ENCODE measurements around the gene PLCB3. TPM values are rescaled to one million over a fixed set of nuclear protein-coding genes. Genes with fewer than 3 reads are reported as not detected.

The PLCB3 gene
- total and polyA plus RNA-seq, 10 of the 15 experiments (the other 5 are each of a cell fraction or from before 2014, with no cell fraction given), result 0.03 to 10.3 (median 3.3) TPM

- no peak for TF ChIP-seq FOXM1 (IDR thresholded peaks at IDR 0.05; ENCODE audit: low read depth, low read length)
- TF ChIP-seq, protein P1, sequence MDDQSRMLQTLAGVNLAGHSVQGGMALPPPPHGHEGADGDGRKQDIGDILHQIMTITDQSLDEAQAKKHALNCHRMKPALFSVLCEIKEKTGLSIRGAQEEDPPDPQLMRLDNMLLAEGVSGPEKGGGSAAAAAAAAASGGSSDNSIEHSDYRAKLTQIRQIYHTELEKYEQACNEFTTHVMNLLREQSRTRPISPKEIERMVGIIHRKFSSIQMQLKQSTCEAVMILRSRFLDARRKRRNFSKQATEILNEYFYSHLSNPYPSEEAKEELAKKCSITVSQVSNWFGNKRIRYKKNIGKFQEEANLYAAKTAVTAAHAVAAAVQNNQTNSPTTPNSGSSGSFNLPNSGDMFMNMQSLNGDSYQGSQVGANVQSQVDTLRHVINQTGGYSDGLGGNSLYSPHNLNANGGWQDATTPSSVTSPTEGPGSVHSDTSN (IDR thresholded peaks at IDR 0.05; ENCODE audit: insufficient replicate concordance, low read depth, low read length), result peak; percentile 93
- no peak for TF ChIP-seq TCF7 (IDR thresholded peaks at IDR 0.05; ENCODE audit: borderline replicate concordance)
- 0 out of 2 replicates have a peak, but pooled peaks have one; percentile 56 for TF ChIP-seq ZNF207 (IDR thresholded peaks at IDR 0.05; ENCODE audit: borderline replicate concordance)
- no peak for TF ChIP-seq NFYA (IDR thresholded peaks at IDR 0.05; ENCODE audit: borderline replicate concordance, low read depth, low read length)
- TF ChIP-seq BACH1 (IDR thresholded peaks at IDR 0.05; ENCODE audit: borderline replicate concordance), result peak; percentile 78
- TF ChIP-seq, protein P2, sequence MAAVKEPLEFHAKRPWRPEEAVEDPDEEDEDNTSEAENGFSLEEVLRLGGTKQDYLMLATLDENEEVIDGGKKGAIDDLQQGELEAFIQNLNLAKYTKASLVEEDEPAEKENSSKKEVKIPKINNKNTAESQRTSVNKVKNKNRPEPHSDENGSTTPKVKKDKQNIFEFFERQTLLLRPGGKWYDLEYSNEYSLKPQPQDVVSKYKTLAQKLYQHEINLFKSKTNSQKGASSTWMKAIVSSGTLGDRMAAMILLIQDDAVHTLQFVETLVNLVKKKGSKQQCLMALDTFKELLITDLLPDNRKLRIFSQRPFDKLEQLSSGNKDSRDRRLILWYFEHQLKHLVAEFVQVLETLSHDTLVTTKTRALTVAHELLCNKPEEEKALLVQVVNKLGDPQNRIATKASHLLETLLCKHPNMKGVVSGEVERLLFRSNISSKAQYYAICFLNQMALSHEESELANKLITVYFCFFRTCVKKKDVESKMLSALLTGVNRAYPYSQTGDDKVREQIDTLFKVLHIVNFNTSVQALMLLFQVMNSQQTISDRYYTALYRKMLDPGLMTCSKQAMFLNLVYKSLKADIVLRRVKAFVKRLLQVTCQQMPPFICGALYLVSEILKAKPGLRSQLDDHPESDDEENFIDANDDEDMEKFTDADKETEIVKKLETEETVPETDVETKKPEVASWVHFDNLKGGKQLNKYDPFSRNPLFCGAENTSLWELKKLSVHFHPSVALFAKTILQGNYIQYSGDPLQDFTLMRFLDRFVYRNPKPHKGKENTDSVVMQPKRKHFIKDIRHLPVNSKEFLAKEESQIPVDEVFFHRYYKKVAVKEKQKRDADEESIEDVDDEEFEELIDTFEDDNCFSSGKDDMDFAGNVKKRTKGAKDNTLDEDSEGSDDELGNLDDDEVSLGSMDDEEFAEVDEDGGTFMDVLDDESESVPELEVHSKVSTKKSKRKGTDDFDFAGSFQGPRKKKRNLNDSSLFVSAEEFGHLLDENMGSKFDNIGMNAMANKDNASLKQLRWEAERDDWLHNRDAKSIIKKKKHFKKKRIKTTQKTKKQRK (IDR thresholded peaks at IDR 0.05; ENCODE audit: low read depth, low read length), result no peak
- TF ChIP-seq SRF (IDR thresholded peaks at IDR 0.05; ENCODE audit: low read depth in 2 of 2, low read length in 2 of 2), result no peak; a peak in 1 of 4 replicates
- TF ChIP-seq ZNF217 (IDR thresholded peaks at IDR 0.05), result no peak
- TF ChIP-seq, protein P3, sequence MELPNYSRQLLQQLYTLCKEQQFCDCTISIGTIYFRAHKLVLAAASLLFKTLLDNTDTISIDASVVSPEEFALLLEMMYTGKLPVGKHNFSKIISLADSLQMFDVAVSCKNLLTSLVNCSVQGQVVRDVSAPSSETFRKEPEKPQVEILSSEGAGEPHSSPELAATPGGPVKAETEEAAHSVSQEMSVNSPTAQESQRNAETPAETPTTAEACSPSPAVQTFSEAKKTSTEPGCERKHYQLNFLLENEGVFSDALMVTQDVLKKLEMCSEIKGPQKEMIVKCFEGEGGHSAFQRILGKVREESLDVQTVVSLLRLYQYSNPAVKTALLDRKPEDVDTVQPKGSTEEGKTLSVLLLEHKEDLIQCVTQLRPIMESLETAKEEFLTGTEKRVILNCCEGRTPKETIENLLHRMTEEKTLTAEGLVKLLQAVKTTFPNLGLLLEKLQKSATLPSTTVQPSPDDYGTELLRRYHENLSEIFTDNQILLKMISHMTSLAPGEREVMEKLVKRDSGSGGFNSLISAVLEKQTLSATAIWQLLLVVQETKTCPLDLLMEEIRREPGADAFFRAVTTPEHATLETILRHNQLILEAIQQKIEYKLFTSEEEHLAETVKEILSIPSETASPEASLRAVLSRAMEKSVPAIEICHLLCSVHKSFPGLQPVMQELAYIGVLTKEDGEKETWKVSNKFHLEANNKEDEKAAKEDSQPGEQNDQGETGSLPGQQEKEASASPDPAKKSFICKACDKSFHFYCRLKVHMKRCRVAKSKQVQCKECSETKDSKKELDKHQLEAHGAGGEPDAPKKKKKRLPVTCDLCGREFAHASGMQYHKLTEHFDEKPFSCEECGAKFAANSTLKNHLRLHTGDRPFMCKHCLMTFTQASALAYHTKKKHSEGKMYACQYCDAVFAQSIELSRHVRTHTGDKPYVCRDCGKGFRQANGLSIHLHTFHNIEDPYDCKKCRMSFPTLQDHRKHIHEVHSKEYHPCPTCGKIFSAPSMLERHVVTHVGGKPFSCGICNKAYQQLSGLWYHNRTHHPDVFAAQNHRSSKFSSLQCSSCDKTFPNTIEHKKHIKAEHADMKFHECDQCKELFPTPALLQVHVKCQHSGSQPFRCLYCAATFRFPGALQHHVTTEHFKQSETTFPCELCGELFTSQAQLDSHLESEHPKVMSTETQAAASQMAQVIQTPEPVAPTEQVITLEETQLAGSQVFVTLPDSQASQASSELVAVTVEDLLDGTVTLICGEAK (IDR thresholded peaks at IDR 0.05; ENCODE audit: borderline replicate concordance), result peak; percentile 52; the same call in 1 of the 2 replicates
- no peak for TF ChIP-seq PAX8 (IDR thresholded peaks at IDR 0.05)
- TF ChIP-seq POLR2AphosphoS5 (IDR thresholded peaks at IDR 0.05; ENCODE audit: low read length), result peak; percentile 45; the same call in 1 of the 2 replicates
These were observed 9.6 kb upstream of the PLCB3 start (continued) for GRCh38 chr11:64241491-64242374.
